Loucy (cell line): ENCODE data around the gene STRN4.

ENCODE experiments used
- H2AFZ ChIP-seq: fragments of 200-600 bp; sonication (generic); 2 replicates; pipeline ENCODE4 v1.6.0; 2016; ENCODE audit warnings: antibody characterized with exemption, mild to moderate bottlenecking, low read length, moderate library complexity
- H3F3A ChIP-seq: fragments of 200-600 bp; 2 replicates; pipeline ENCODE4 v1.6.0; 2016; ENCODE audit warnings: antibody characterized with exemption, low read depth, mild to moderate bottlenecking
- H3K27me3 ChIP-seq: fragments of 200-600 bp; sonication (generic); 2 replicates; pipeline ENCODE4 v1.6.1; 2014; ENCODE audit warnings: low read length, mild to moderate bottlenecking; ENCODE audit not compliant: insufficient read depth, poor library complexity, severe bottlenecking
- H3K36me3 ChIP-seq: fragments of 200-600 bp; sonication (generic); 2 replicates; pipeline ENCODE4 v1.6.1; 2016; ENCODE audit warnings: low read length; ENCODE audit not compliant: insufficient read depth
- H3K4me1 ChIP-seq: fragments of 200-600 bp; sonication (generic); 2 replicates; pipeline ENCODE4 v1.5.1; 2014; ENCODE audit warnings: low read length, mild to moderate bottlenecking; ENCODE audit not compliant: insufficient read depth, poor library complexity, severe bottlenecking
- H3K4me2 ChIP-seq: fragments of 200-600 bp; sonication (generic); 2 replicates; pipeline ENCODE4 v1.6.0; 2014; ENCODE audit warnings: antibody characterized with exemption, low read length, low read depth, mild to moderate bottlenecking; ENCODE audit not compliant: poor library complexity, severe bottlenecking
- H3K4me3 ChIP-seq: fragments of 200-600 bp; sonication (generic); 2 replicates; pipeline ENCODE4 v1.5.1; 2014; ENCODE audit warnings: low read length, mild to moderate bottlenecking, mixed read lengths; ENCODE audit not compliant: poor library complexity, severe bottlenecking
- H3K79me2 ChIP-seq: fragments of 200-600 bp; sonication (generic); 2 replicates; pipeline ENCODE4 v1.6.1; 2014; ENCODE audit warnings: low read length; ENCODE audit not compliant: insufficient read depth
- H3K9ac ChIP-seq: fragments of 200-600 bp; sonication (generic); 2 replicates; pipeline ENCODE4 v1.6.0; 2014; ENCODE audit warnings: mild to moderate bottlenecking, low read depth, low read length, moderate library complexity; ENCODE audit not compliant: poor library complexity, severe bottlenecking
- H3K9me2 ChIP-seq: fragments of 200-600 bp; sonication (generic); replicated peaks from 2 replicates; pipeline ENCODE4 v1.6.1; 2016; ENCODE audit warnings: low read depth, low read length, mixed read lengths
- H3K9me3 ChIP-seq: fragments of 200-600 bp; sonication (generic); 2 replicates; pipeline ENCODE4 v1.6.1; 2014; ENCODE audit warnings: mild to moderate bottlenecking, antibody characterized with exemption, low read length, low read depth; ENCODE audit not compliant: insufficient read depth
- H4K20me1 ChIP-seq: fragments of 200-600 bp; sonication (generic); 2 replicates; pipeline ENCODE4 v1.6.0; 2014; ENCODE audit warnings: antibody characterized with exemption, low read length, mild to moderate bottlenecking; ENCODE audit not compliant: insufficient read depth, poor library complexity, severe bottlenecking
- EZH2phosphoT487 ChIP-seq: fragments of 200-600 bp; IDR thresholded peaks from 2 replicates; pipeline ENCODE4 v1.6.1; 2018; ENCODE audit warnings: antibody characterized with exemption, mild to moderate bottlenecking, moderate library complexity, borderline replicate concordance
- TF ChIP-seq, protein P1 (sequence below): fragments of 200-600 bp; sonication (generic); conservative IDR thresholded peaks from 2 replicates; pipeline ENCODE4 v1.5.1; 2014; ENCODE audit warnings: mild to moderate bottlenecking, antibody characterized with exemption, low read length

The STRN4 gene

DNA sequence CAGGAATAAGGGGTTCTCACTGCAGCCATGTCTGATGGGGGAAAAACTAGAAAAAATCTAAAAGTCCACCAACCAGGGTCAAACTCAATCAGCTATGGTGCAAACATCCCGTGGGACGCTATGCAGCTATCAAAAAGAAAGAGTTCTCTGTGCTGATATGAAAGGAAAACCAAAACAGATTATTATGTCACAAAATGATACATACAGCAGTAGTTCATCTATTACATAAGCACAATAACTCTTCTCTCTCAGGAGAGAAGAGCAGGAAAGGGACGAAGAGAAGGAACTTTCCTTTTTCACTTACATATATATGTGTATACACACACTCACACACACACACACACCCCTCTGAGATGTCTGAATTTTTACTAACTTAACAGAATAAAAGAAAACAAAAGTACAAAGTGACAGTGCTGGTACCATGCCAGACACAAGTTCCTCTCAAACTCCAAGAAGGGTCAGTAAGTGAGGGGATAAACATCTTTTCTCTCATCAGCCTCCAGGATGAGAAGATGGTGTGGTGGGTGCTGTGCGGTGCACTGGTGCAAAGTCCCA is 3.2 kb downstream of the STRN4 start:
- Histone ChIP-seq H3K4me3 (peak overlapping the region; percentile 58), H4K20me1 (peaks cover 70% of the 10 kb centered on the region), H3K4me1 (peaks cover 33% of the 10 kb centered on the region), H3K9ac (peak overlapping the region; percentile 51), H3K36me3 (peaks cover 23% of the 10 kb centered on the region; the same call in 1 of the 2 replicates), H3K9me2 (no peaks in the 10 kb centered on the region), H3F3A (0 out of 2 replicates have a peak, but pooled peaks cover 5% of the 10 kb centered on the region), H3K79me2 (peaks cover 87% of the 10 kb centered on the region), H3K4me2 (peak overlapping the region; percentile 73), H3K27me3 (peaks cover 8% of the 10 kb centered on the region), H3K9me3 (no peaks in the 10 kb centered on the region), H2AFZ (no peak overlapping the region)
- TF ChIP-seq, protein P1, sequence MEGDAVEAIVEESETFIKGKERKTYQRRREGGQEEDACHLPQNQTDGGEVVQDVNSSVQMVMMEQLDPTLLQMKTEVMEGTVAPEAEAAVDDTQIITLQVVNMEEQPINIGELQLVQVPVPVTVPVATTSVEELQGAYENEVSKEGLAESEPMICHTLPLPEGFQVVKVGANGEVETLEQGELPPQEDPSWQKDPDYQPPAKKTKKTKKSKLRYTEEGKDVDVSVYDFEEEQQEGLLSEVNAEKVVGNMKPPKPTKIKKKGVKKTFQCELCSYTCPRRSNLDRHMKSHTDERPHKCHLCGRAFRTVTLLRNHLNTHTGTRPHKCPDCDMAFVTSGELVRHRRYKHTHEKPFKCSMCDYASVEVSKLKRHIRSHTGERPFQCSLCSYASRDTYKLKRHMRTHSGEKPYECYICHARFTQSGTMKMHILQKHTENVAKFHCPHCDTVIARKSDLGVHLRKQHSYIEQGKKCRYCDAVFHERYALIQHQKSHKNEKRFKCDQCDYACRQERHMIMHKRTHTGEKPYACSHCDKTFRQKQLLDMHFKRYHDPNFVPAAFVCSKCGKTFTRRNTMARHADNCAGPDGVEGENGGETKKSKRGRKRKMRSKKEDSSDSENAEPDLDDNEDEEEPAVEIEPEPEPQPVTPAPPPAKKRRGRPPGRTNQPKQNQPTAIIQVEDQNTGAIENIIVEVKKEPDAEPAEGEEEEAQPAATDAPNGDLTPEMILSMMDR: no peak
- no peak for TF ChIP-seq EZH2phosphoT487

DNA sequence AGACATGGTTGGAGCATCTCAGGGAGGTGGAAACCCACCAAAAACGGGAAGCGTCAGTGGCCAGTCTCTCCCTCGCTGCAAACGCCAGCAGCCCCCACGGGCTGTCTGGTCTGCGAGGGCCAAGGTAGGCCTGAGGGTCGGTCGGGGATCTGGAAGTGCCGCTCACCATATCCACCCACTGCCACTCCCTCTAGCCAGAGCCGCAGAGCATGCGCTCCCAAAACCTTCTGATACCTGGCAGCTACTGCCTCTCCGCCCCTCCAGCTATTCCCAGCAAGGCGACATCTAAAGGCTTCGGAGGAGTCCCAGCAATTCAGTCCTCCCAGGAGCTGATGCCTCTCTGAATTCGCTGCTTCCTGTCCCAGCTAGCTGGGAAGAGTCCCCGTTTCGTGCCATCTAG is 4.8 kb downstream of the STRN4 start:
- H3K9me3 ChIP-seq: no peaks in the 10 kb centered on the region
- H3K9me2 ChIP-seq: no peaks in the 10 kb centered on the region
- peaks cover 8% of the 10 kb centered on the region for H3K27me3 ChIP-seq
- H3K9ac ChIP-seq: peak overlapping the region; percentile 39
- TF ChIP-seq, protein P1: no peak
- no peak for TF ChIP-seq EZH2phosphoT487
- H3K4me2 ChIP-seq: peak overlapping the region; percentile 73
- H3K4me3 ChIP-seq: peak overlapping the region; percentile 36
- H3K79me2 ChIP-seq: peaks cover 94% of the 10 kb centered on the region
- H3F3A ChIP-seq: no peaks in the 10 kb centered on the region
- H4K20me1 ChIP-seq: peaks cover 82% of the 10 kb centered on the region
- H2AFZ ChIP-seq: no peak overlapping the region
- H3K36me3 ChIP-seq: peaks cover 39% of the 10 kb centered on the region; the same call in 1 of the 2 replicates
- peaks cover 33% of the 10 kb centered on the region for H3K4me1 ChIP-seq

DNA sequence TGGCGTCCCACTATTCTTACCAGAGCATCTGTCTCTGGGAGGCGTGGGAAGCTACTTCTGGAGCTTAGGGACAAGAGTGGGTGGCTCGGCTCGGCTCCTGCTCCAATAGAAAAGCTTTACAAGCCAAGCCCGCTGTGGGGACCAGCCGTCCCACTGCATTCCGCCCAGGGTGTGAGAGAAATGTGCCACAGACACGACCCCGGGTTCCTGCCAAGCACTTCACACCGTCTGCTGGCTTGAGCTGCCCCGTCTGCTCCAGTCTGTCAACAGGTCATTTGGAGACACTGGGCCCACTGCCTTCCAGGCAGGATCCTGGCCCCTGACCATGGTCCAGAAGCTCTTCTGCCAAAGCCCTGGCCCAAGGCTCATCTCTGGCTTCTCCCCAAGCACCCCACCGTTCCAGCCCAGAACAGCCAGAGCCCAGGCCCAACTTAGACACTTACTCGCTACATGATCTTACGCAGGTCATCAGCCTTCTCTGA is 6.9 kb downstream of the STRN4 start:
- Histone ChIP-seq H3F3A (no peaks in the 10 kb centered on the region), H3K9ac (no peak overlapping the region), H3K9me2 (no peaks in the 10 kb centered on the region), H3K4me3 (no peak overlapping the region), H2AFZ (no peak overlapping the region), H3K9me3 (no peaks in the 10 kb centered on the region), H4K20me1 (peaks cover 68% of the 10 kb centered on the region), H3K4me2 (peak overlapping the region; percentile 20), H3K36me3 (peaks cover 46% of the 10 kb centered on the region; the same call in 1 of the 2 replicates), H3K27me3 (no peaks in the 10 kb centered on the region), H3K4me1 (peaks cover 28% of the 10 kb centered on the region), H3K79me2 (peaks cover 76% of the 10 kb centered on the region)
- TF ChIP-seq EZH2phosphoT487: no peak
- TF ChIP-seq, protein P1: no peak
